ENCODE data around the gene ZFYVE21.

- no peak for TF ChIP-seq CTCF (IDR thresholded peaks at IDR 0.05; ENCODE audit: borderline replicate concordance, extremely low read depth, low read length, poor library complexity, severe bottlenecking)
- no peak for TF ChIP-seq EZH2 (IDR thresholded peaks at IDR 0.05; ENCODE audit: borderline replicate concordance, low read depth, low read length, severe bottlenecking)
Measured at GRCh38 chr14:103684871-103685270, 30.7 kb upstream of the ZFYVE21 start.
